Measurements from ENCODE around the gene TMX1. TPM values are rescaled to one million over a fixed set of nuclear protein-coding genes. Genes with fewer than 3 reads are reported as not detected.

The TMX1 gene
- total and polyA plus RNA-seq, 10 of the 15 experiments (the other 5 are each of a cell fraction or from before 2014, with no cell fraction given) = 29.1 to 152 (median 52.0) TPM

GRCh38 chr14:51203881-51204280, 36.2 kb upstream of the TMX1 start:
- RAD21 ChIA-PET (ENCODE audit: unreplicated experiment) = interaction anchor here (1.5 to 2.1 kb wide), 4 partner anchors 15 to 328 kb away, joined by 4 to 8 read pairs (median 6); no protein-coding TSS in a partner anchor
- no TSS peak for BruUV-seq (replicated peaks)
- H3K9ac ChIP-seq (ENCODE audit: control insufficient read depth, insufficient read depth, low read length) = no peak overlapping the region
- TF ChIP-seq POLR2AphosphoS5 (IDR thresholded peaks at IDR 0.05; ENCODE audit: low read length) (no peak), MLLT1 (IDR thresholded peaks at IDR 0.05) (no peak), CREM (IDR thresholded peaks at IDR 0.05; ENCODE audit: low read depth) (no peak), NR2F1 (conservative IDR thresholded peaks at IDR 0.05) (no peak), KLF5 (IDR thresholded peaks at IDR 0.05; ENCODE audit: partially characterized antibody) (no peak), YBX1 (IDR thresholded peaks at IDR 0.05) (no peak), RFX5 (IDR thresholded peaks at IDR 0.05; ENCODE audit: low read depth, low read length) (no peak), TCF3 (IDR thresholded peaks at IDR 0.05; ENCODE audit: borderline replicate concordance, insufficient read depth, low read depth, low read length) (no peak)
- intact Hi-C loops (cut with micrococcal nuclease; ENCODE audit: unreplicated experiment) = loop anchor here (1.0 to 2.0 kb wide), 2 partner anchors 19 to 47 kb away; no protein-coding TSS in a partner anchor
- H3K4me3 ChIP-seq = no peak overlapping the region
- no peaks in the 10 kb centered on the region for H3K79me2 ChIP-seq (ENCODE audit: control insufficient read depth, insufficient read depth, low read length)
- no peaks in the 10 kb centered on the region; a peak in 1 of 4 replicates for H3K27me3 ChIP-seq (replicated peaks in 1 of 2; ENCODE audit: control insufficient read depth in 2 of 2, insufficient read depth in 2 of 2, low read length in 1 of 2)
- in situ Hi-C loops (cut with MboI) = no loop called here
- no peak overlapping the region for H2AFZ ChIP-seq (ENCODE audit: control insufficient read depth, low read depth, low read length)
- no peak overlapping the region; the same call in 1 of the 2 replicates for H3K27ac ChIP-seq (ENCODE audit: control insufficient read depth, insufficient read depth)
- H3K4me1 ChIP-seq (ENCODE audit: control insufficient read depth, insufficient read depth, low read length) = peaks cover 20% of the 10 kb centered on the region
- DNase-seq (ENCODE audit: low read depth, low spot score) = no peak
- H3K36me3 ChIP-seq (ENCODE audit: control insufficient read depth in 2 of 2, insufficient read depth in 2 of 2, low read length in 1 of 2) = no peaks in the 10 kb centered on the region
- ATAC-seq = no peak
- POLR2A ChIA-PET = no interaction called here
- H4K20me1 ChIP-seq (ENCODE audit: control insufficient read depth, insufficient read depth) = no peaks in the 10 kb centered on the region
- H3K4me2 ChIP-seq (ENCODE audit: control insufficient read depth, insufficient read depth) = no peak overlapping the region
- 91% methylated on average over 3 of the region's 3 CpGs for WGBS (ENCODE audit: insufficient coverage, insufficient replicate concordance, low lambda C conversion rate, missing lambda C conversion rate)
- H3K9me3 ChIP-seq (replicated peaks; ENCODE audit: control insufficient read depth, insufficient read depth, low read length) = no peaks in the 10 kb centered on the region
- no peak for FAIRE-seq
- CTCF ChIA-PET = interaction anchor here (0.7 to 3.5 kb wide), 4 partner anchors 14 to 190 kb away, joined by 4 to 17 read pairs (median 6); no protein-coding TSS in a partner anchor
- SMC1A ChIA-PET (ENCODE audit: uncharacterized antibody, unreplicated experiment) = interaction anchor here (0.9 to 2.8 kb wide), 7 partner anchors 15 to 48 kb away, joined by 3 to 16 read pairs (median 4); no protein-coding TSS in a partner anchor
